AG09309 (cell line): ENCODE data around the gene IGSF23.
"Not testable (repeated sequence)": the region's sequence is repeated elsewhere in the genome, so short reads cannot be mapped to it uniquely, and the experiment has no call there.

ENCODE experiments used
- DNase-seq: peaks from one replicate; pipeline ENCODE4 v3.0.0-alpha.2; 2010; ENCODE audit warnings: low read depth
- H3K4me3 ChIP-seq: 2 replicates; pipeline ENCODE4 v1.5.1; 2011; ENCODE audit warnings: mild to moderate bottlenecking, low read depth, low read length, moderate library complexity; ENCODE audit not compliant: control insufficient read depth
- CTCF ChIP-seq: IDR thresholded peaks from 2 replicates; pipeline ENCODE4 v1.5.1; 2011; ENCODE audit warnings: mild to moderate bottlenecking, low read depth, low read length, inconsistent platforms; ENCODE audit not compliant: insufficient read depth, control insufficient read depth; ENCODE audit errors: missing control alignments

The IGSF23 gene

GRCh38 chr19:44627631-44628030 is 14.3 kb downstream of the IGSF23 start:
- no peak for TF ChIP-seq CTCF
- H3K4me3 ChIP-seq = no peak overlapping the region
- DNase-seq = no peak

DNA sequence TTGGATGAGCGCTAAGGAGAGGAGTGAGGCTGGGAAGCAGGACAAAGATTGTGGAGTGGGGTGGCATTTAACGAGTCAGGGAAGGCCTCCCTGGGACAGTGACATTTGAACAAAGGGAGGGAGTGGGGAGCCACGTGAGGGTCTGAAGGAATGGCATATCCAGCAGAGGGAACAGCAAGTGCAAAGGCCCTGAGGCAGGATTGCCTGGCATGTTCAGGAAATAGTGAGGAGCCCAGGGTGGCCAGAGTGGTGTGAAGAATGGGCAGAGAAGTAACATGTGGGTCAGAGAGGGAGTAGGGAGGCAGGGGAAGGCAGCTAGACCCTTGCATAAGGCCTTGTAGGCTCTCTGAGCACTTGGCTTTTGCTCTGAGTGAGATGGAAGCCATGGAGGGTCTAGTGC is 15.4 kb downstream of the IGSF23 start:
- H3K4me3 ChIP-seq = no peak overlapping the region
- DNase-seq = no peak
- no peak for TF ChIP-seq CTCF

DNA sequence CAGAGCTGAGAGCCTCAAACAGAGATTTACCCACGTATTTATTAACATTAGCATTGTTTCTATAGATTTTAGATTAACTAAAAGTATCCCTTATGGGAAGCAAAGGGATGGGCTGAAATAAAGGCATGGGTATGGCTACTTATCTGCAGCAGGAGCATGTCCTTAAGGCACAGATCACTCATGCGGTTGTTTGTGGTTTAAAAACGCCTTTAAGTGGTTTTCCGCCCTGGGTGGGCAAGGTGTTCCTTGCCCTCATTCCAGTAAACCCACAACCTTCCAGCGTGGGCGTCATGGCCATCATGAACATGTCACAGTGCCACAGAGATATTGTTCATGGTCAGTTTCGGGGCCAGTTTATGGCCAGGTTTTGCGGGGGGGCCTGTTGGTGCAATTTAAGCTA is 18.2 kb downstream of the IGSF23 start:
- DNase-seq, H3K4me3 ChIP-seq: not testable (repeated sequence)

DNA sequence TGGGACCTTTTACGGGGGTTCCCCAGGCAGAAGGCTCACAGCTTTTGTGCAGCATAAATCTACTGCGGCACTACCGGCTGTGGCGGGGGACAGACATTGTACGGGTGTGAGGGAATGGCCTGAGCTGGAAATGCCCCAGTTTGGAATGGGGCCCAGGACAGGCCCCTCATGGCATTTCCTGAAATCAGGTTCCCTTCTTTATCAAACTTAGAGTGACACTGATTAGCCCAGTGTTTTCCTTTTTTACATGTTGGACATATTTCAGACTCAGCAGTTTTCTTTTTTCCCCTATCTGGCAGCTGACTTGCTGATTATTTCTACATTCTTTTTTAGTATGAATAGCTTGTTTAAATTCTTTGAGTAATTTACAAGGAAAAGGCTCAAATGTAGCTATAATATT is 20.7 kb downstream of the IGSF23 start:
- not testable (repeated sequence) for DNase-seq, H3K4me3 ChIP-seq

GRCh38 chr19:44634785-44635184 is 21.4 kb downstream of the IGSF23 start:
- DNase-seq = no peak
- H3K4me3 ChIP-seq = no peak overlapping the region

GRCh38 chr19:44635581-44636438 is 22.4 kb downstream of the IGSF23 start:
- DNase-seq = no peak
- H3K4me3 ChIP-seq = no peak overlapping the region
- TF ChIP-seq CTCF = no peak

More at GRCh38 chr19:44634785-44635184, 21.4 kb downstream of the IGSF23 start:
- TF ChIP-seq CTCF = no peak

GRCh38 chr19:44636439-44637389 is 23.4 kb downstream of the IGSF23 start:
- DNase-seq = no peak
- no peak for TF ChIP-seq CTCF
- H3K4me3 ChIP-seq = no peak overlapping the region
